PC-9 (cell line): ENCODE results near the gene ARHGEF6.

Experiments used
- EZH2 ChIP-seq: fragments of 200-600 bp; sonication (generic); IDR thresholded peaks from 2 replicates; pipeline ENCODE4 v1.8.0; 2017; ENCODE audit warnings: antibody characterized with exemption, low read depth
- TF ChIP-seq, protein P1 (sequence below): fragments of 200-600 bp; sonication (generic); conservative IDR thresholded peaks from 2 replicates; pipeline ENCODE4 v1.6.1; 2017; ENCODE audit warnings: mixed run types, antibody characterized with exemption, mild to moderate bottlenecking, moderate library complexity

DNA sequence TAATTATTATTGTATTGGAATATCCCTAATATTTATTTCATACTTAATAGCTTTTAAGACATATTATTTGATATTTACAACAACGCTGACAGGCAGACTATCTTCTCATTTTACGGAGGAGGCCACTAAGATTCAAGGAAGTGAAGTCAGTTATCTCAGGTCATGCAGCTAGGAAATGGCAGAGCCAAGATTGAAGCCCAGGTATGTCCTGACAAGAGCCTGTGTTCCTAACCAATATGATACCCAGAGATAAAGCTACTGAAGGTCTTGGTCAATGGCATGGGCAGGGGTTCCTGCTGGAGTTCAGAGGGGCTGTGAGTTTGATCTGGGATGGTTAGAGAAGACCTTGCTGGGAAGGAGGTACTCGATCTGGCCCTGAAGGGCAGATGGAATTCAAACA is 47.1 kb downstream of the ARHGEF6 start:
- TF ChIP-seq, protein P1, sequence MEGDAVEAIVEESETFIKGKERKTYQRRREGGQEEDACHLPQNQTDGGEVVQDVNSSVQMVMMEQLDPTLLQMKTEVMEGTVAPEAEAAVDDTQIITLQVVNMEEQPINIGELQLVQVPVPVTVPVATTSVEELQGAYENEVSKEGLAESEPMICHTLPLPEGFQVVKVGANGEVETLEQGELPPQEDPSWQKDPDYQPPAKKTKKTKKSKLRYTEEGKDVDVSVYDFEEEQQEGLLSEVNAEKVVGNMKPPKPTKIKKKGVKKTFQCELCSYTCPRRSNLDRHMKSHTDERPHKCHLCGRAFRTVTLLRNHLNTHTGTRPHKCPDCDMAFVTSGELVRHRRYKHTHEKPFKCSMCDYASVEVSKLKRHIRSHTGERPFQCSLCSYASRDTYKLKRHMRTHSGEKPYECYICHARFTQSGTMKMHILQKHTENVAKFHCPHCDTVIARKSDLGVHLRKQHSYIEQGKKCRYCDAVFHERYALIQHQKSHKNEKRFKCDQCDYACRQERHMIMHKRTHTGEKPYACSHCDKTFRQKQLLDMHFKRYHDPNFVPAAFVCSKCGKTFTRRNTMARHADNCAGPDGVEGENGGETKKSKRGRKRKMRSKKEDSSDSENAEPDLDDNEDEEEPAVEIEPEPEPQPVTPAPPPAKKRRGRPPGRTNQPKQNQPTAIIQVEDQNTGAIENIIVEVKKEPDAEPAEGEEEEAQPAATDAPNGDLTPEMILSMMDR = no peak
- no peak for TF ChIP-seq EZH2
